Embryonic facial prominence (tissue), 1 donor: Measurements from ENCODE around the gene SLC28A1.
"Not testable (repeated sequence)": the region's sequence is repeated elsewhere in the genome, so short reads cannot be mapped to it uniquely, and the experiment has no call there.

Experiments used
- DNase-seq: peaks from one replicate; pipeline ENCODE4 v3.0.0-alpha.2; 2016; ENCODE audit errors: extremely low spot score

Gene SLC28A1

DNA sequence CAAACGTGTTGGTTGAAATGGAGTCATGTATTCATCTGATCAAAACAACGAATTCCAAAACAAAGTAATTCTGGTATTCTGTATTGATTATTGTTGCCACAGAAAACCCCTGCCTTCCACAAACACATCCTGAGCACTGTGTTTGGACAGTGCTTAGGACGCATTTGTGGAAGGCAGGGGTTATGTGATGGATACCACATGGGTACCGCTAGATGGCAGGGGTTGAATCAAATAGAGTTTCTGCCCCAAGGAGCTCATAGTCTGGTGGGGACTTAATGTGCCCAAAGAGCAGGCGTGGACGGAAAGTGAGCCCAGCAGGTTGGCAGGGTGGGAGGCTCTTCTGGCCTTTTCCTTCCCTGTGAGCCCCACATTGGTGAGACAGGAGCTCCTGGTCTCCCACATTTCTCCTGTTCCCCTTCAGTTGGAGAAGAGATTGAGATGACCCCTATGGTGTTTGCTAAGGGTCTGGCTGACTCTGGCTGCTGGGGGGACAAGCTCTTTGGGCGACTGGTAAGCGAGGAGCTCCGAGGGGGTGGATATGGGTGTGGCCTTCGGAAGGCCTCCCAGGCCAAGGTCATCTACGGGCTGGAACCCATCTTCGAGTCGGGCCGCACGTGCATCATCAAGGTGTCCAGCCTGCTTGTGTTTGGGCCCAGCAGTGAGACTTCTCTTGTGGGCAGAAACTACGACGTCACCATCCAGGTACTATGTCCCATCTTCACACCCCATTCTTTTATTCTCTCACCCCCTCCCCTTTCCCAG is 22.1 kb upstream of the SLC28A1 start:
- DNase-seq = no peak

DNA sequence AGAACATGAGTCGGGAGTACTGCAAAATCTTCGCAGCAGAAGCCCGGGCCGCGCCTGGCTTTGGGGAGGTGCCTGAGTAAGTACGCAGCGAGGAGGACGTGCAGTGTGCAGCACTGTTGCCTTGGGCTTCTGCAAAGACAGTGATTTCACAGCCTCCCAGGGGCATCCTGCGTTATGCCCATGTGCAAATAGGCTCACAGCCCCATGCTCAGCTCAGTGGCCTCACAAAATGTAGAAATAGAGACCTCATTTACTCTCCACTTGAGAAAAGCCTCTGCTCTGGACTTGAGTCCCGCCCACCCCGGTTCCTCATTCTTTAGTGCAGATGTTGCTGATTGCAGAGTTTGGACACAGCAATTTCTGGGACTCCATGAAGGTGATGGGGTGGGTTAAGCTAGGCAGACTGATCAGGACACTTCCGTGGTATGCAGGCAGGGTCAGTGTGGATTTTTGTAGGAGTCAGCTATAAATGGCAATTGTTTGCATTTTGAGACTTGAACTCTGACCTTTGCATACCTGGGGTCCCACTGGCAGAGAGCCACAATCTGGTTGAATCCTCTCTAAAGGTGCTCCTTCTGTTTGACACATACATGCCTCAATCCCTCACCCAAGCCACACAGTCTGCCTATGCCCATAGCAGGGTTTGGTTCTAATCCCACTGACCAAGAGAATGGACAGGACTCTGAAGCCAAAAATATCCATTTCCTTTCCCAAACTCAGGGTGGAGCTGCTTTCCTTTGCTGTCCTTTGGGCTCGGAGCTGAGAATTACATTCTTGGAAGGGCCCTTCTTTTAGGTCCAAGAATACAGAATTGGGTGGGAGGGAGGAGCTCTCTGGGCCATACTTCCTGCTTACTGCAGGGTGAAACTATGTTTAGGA is 20.7 kb upstream of the SLC28A1 start:
- DNase-seq = no peak

DNA sequence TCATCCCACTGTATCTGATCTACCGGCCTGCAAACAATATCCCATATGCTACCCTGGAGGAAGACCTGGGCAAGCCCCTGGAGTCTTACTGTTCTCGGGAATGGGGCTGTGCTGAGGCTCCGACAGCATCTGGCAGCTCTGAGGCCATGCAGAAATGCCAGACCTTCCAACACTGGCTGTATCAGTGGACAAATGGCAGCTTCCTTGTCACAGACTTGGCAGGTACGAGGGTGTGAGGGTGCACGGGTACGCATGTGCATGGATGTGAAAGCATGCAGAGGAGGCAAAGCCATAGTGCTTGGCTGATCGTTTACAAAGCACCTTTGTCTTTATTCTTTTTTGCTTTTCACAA is 20.0 kb upstream of the SLC28A1 start:
- no peak for DNase-seq

DNA sequence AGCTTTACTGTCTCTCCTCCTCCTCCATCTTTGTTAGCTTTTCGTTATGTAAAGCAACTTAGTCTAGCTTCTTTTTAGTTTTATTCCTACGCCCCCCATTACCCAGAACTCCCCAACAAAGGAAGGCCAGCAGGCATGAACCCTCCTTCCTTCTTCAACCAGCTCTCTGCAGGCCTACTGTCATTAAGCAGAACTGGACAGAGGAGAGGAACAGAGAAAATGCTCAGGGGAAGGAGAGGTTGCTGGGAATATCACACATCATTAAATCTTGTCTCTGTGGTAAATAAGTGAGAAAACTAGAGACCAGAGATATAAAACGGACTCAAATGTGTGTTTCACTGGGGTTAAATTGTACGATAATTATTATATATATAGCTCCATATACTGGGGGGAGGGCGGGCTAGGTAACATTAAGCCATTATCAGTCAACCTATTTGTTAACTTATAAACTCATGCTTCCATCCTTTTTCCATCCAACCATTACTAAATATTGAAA is 19.3 kb upstream of the SLC28A1 start:
- no peak for DNase-seq

DNA sequence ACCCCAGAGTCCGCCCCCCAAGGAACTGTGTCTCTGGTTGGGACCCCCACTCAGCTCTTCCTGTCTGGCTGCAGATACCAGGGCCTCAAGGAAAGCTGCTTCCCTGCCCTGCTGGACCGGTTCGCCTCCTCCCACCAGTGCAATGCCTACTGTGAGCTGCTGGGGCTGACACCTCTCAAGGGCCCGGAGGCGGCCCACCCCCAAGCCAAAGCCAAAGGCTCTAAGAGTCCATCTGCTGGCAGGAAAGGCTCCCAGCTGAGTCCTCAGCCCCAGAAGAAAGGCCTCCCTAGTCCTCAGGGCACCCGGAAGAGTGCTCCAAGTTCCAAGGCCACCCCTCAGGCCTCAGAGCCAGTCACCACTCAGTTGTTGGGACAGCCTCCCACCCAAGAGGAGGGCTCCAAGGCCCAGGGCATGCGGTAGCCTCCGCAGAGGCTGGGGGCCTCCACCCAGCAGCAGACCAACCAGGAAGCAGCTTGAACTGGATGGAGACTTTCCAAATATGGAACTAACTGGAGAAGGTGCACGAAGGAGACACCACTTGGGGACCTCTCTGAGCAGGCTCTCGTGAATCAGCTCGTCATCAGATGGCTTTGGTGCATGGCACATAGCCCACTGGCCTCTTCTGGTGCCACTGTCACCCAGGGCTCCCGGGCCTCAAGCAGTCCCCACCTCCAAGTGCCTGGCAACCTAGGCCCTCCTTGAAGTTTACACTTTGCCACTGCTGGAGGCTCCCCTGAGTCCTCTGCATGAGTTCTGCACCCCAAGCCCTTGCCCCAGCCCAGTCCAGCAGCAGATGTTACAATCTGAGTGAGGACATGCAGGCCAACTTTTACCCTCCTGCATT is 16.2 kb upstream of the SLC28A1 start:
- DNase-seq = no peak

DNA sequence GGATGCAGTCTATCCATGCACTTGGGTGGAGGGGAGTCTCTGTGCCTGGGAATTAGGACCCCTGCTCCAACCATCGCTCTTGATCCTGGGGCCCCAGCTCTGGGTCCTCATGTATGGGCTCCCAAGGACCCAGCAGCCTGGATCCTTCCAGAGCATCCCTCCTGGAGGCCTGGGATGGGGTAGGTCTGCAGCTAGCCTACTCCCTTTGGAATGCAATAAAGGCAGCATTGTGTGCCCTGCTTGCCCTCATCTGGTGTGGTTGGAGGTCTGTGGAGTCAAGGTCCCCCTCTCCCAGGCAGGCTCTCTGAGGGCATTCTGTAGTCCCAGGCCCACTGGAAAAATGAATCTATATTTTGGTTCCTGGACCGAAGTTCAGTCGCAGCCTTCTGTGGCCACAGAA is 15.0 kb upstream of the SLC28A1 start:
- no peak for DNase-seq

DNA sequence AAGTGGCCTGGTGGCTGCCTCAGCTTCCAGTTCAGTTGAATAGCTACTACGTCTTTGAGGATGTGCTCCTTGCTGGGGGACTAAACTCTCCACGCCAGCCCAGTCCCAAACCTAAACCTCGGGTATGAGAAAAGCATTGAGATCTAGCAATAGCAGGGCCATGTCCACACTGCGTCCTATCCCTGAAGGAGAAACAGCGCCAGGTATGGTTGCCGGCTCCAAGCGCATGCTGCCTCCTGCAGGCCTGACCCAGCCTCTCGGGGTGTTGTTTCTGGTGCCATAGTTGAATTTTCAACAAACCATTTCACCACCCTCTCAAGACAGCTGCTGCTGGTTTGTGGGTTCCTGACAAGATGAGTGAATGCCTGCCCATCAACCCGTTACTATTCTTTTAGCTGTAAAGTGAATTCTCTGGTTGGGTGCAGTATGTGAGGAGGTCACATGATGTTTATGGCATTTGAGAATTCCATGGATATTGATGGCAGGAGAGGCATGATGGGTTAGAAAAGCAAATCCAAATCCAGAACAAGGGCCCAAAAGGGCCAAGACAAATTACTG is 13.0 kb upstream of the SLC28A1 start:
- DNase-seq = no peak

DNA sequence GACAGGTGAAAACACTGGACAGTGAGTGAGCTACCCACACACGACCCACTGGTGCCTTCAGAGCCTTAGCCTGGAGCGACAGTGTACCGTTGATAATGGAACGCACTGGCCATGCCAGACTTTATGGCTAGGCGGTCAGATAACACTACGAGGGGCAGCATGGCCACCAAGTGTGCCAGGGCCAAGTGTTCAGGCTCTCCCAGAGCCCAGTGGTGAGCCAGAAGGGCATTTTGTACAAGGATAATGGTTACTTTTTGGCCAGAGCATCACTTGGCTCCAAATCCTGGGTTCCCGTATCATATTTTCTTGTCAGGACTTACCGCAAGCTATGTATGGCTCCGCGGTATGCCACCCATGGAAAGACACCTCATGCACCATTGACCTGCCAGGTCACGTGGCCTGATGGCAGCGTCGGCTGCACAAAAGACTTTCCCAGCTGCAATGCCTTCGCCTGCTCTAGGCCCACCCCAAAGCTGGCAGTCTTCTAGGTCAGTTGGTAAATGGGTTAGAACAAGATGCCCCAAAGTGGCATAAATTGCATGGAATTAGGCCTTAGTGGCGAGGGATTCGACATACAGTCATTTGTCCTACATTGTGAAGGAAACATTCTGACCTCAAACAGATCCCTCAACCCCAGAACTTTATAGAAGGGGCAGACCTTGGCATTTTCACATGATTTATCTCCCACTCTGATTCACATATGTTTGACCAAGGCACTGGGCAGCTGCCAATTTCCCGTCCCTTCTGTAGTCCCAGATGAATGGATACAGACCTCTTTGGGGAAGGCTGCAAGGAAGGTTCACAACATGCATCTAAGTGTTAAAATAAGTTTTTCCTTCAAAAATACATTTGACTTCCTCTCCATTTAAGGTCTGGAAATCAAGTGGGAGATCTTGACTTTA is 12.2 kb upstream of the SLC28A1 start:
- no peak for DNase-seq

DNA sequence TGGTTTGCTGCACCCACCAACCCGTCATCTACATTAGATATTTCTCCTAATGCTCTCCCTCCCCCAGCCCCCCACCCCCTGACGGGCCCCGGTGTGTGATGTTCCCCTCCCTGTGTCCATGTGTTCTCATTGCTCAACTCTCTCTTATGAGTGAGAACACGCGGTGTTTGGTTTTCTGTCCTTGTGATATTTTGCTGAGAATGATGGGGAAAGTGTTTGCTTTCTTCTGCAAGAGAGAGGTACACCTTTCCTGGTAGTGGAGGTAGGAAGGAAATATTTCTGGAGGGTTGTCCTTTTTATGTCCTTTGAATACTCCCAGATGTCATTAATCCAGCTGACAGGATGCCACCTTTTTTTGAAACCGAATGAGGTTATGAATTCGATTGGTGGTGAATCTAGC is 10.5 kb upstream of the SLC28A1 start:
- DNase-seq = no peak

DNA sequence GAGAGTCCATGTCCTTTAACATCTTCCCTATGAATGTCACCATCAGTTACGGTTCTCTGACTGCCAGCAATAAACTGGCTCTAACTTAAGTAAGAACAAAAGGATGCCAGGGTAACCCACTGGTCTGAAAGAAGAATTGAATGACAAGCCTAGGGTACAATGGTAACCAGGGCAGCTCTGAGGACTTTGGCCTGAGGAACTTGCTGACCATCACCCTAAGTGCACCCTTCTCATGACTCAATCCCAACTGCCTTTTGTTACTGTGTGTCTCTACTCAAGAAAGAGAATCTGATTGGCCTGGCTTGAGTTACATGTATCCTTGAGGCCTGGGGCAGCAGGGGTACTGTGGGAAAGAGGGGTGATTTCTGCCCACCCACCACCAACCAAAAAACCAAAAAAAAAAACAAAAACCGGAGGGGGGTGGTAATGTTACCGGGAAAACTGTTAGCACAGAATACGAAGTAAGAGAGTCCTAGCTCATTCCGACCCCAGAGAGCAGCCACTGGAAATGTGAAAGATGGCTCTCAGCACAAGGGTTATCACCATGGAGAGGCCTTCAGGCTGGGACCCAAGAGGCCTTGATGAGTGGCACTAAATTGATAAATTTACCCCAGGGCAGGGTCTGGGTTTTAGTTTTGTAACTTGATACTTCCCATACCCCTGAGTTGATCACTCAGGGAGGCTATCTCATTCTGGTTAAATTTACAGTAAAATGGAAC is 9.3 kb upstream of the SLC28A1 start:
- no peak for DNase-seq

DNA sequence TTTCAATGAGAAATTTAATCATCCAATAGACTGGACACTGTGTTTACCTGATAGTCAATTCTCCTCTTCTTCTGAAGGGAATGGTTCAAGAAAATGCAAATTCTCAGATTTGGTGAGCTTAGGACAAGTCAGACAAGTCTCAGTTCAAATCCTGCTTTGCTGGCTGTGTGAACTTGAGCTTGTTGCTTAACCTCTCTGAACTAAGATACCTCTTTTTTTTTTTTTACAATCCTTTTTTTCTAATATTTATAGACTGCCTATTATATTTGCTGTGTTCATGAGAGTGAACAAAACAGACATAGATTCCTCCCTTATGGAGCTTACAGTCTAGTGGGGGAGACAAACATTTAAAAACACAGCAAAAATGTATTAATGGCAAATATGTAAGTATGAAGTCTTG is 8.2 kb upstream of the SLC28A1 start:
- DNase-seq = no peak

DNA sequence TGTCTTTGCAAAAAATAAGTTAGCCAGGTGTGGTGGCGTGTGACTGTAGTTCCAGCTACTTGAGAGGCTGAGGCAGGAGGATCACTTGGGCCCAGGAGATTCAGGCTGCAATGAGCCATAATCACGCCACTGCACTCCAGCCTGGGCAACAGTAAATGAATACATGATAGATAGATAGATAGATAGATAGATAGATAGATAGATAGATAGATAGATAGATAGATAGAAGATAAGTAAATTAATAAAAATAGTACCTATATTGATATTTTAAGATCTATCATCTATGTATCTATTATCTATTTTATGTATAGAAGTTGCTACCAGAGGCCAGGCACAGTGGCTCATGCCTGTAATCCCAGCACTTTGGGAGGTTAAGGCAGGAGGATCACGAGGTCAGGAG is 6.8 kb upstream of the SLC28A1 start:
- DNase-seq = not testable (repeated sequence)

DNA sequence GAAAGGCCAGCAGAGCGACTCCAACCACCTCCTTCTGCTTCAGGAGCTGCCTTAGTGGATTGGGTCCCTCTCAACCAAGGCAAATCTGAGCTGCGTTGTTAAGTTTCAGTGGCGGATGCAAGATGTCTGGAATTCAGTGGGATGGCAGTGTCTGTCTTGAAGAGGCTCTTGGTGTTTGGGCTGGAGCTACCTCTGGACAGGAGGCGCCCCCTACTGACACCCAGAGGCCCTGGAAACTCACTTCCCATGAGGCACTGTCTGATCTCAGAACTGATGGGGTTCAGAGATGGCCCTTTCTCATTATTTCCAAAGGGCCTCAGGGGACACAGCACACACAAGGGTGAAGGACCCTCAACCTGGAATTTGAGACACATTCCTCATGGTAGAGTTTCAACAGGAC is 6.0 kb upstream of the SLC28A1 start:
- DNase-seq = no peak

DNA sequence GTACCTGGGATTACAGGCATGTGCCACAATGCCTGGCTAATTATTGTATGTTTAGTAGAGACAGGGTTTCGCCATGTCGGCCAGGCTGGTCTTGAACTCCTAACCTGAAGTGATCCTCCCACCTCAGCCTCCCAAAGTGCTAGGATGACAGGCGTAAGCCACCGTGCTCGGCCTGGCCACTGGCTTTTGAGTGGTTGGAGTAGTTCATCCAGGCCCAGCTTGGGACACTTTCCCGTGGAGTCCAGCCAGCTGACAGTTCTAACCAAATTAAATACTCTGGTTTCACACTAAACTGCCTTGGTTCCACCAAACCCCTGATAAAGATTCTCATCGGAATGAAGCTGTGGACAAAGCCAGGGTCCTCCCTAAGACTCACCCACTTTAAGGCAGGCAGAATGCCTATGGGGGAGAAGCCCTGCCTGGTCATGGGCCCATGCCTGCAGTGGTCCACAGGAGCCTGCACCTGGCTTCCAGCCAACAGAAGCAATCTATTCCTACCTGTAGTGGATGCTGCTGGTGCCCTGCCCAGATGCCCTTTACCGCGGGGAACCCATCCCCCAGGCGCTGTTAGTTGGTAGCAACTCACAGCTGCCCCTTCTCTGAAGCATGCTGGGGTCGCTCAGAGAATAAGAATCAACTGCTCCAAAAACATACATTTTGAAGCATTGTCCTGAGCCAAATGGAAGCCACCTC is 5.2 kb upstream of the SLC28A1 start:
- no peak for DNase-seq

DNA sequence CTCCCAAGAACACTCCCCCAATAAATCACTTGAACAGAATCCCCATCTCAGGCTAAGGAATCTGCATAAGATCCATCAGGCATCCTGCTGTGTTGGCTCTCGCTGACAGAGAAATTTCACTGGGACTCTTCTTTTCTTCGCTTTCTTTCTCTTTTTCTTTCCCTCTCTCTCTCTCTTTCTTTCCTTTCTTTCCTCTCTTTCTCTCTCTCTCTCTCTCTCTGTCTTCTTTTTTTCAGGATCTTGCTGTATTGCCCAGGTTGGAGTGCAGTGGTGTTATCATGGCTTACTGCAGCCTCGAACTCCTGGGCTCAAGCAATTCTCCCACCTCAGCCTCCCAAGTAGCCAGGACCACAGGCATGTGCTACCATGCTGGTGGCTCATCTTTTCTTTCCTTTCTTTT is 4.5 kb upstream of the SLC28A1 start:
- no peak for DNase-seq

DNA sequence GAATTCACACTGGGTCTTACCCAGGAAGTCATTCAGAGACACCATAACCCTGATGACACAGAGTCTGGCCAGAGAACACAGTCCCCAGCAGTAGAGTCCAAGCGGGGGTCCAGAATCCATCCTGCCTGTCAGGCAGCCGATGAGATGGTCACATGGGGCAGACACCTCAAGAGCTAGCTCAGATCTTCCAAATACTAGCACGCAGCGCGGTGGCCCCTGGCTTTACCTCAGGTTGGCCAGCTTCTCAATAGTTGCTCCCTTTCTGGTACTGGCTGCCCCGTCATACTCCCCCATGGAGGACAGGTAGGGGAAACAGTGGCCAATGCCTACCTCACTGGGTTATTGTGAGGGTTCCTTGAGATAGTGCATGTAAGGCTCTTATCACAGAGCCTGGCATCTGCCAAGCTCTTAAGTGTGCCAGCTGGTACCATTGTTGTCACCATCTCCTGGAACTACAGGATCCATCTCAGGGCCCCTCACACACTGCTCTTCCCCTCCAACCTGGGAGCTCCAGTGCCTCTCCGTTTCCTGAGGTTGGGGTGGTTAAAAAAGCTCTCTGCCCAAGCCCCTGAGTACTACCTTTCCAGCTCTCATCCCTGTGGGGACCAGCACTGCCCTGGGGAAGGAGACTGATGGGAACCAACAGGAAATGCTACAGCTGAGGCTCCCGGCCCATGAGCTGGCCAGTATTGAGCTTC is 3.5 kb upstream of the SLC28A1 start:
- DNase-seq = no peak

DNA sequence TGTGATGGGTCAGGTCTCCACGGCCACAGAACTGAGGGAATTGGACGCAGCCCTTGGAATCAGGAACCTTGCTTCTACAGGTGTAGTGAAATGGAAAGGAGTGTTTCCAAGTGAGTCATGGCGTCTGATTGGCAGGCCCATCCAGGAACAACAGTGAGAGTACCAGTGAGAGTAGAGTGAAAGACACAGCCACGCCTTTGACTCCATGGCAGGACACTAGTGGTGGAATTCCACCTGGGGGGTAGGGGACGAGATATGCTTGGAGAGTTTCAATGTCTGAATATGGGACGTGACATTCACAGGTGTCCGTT is 3.0 kb upstream of the SLC28A1 start:
- no peak for DNase-seq

DNA sequence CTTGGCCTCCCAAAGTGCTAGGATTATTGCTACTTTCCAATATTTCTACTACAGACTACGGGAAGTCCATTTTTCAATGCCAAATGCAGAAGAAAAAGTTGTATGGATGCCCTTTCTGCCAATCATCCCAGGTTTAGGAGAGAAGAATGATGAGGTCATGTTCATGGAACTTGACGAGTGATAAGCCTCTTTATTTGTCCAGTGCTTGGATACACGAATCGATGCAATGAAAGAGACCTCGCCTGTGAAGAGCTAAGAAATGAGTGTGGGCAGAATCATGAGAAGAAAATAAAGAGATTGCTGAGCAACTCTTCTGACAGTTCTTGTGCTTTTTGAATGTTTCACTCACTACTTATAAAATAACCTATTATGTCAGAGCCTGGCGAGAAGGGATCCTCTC is 996 bp upstream of the SLC28A1 start:
- no peak for DNase-seq

DNA sequence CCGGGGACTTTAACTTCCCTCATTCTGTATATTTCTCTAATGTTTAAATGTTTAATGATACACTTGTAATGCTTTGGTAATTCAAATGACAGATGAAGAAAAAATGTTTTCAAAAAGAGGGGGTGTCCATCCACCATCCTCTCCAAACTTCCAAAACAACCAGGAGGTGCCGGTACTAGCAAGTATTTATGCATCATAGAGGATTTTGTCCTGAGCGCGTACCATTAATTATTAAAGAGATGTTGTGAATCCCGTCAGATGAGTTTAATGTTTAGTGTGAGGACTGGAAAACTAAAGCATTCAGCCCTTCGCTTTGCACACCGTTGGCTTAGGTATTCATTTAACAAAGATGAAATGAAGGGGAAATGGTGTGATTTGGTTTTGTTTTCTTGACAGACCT is 1.3 kb downstream of the SLC28A1 start:
- no peak for DNase-seq
